SK-N-MC (cell line): Measurements from ENCODE around the gene ALKBH4.

Experiments
- EZH2 ChIP-seq: fragments of 200-600 bp; sonication (generic); IDR thresholded peaks from one replicate; pipeline ENCODE4 v1.6.1; 2017; ENCODE audit warnings: antibody characterized with exemption
- FOXP2 ChIP-seq: optimal IDR thresholded peaks from 2 replicates; pipeline ENCODE3; 2011; ENCODE audit warnings: mild to moderate bottlenecking, moderate library complexity; ENCODE audit not compliant: insufficient read depth; ENCODE audit errors: extremely low read length, control extremely low read depth
- POLR2AphosphoS5 ChIP-seq: IDR thresholded peaks from 2 replicates; pipeline ENCODE4 v1.6.1; 2012; ENCODE audit warnings: mild to moderate bottlenecking, low read depth, low read length, borderline replicate concordance

DNA sequence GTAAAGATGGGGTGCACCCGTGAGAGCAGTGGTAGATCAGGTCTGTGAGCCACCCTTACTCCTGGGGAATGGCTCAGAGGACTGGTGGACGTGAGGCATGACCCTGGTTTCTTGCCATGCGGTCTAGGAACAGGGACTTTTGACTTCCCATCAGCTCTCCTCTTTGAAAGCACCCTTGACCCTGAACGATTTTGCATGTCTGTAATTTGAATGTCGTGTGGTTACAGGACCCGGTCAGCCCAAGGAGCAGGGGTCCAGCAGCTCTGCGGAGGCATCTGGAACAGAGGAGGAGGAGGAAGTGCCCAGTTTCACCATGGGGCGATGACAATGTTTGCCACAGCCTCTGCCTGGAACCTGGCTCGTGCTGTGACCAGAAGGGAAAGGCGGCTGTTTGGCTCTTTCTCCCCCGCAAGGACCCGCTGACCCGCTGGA is 39.9 kb downstream of the ALKBH4 start:
- TF ChIP-seq EZH2 (no peak), POLR2AphosphoS5 (no peak), FOXP2 (no peak)
